ENCODE data around the gene COL5A1.
"Not testable (repeated sequence)": the region's sequence is repeated elsewhere in the genome, so short reads cannot be mapped to it uniquely, and the experiment has no call there.

The COL5A1 gene

GRCh38 chr9:134698111-134698510 lies 56.5 kb downstream of the COL5A1 start:
- no peaks in the 10 kb centered on the region for H3K27me3 Mint-ChIP-seq (ENCODE audit: low read depth)
- no peak overlapping the region for H3K27ac Mint-ChIP-seq
- peaks cover under 1% of the 10 kb centered on the region for H3K4me1 Mint-ChIP-seq (ENCODE audit: low read depth)
- no peak overlapping the region for H3K4me3 Mint-ChIP-seq
- no peaks in the 10 kb centered on the region for H3K9me3 Mint-ChIP-seq
- H3K36me3 Mint-ChIP-seq (ENCODE audit: low read depth) = no peaks in the 10 kb centered on the region

GRCh38 chr9:134698587-134699342 lies 57.2 kb downstream of the COL5A1 start:
- no peaks in the 10 kb centered on the region for H3K36me3 Mint-ChIP-seq (ENCODE audit: low read depth)
- H3K9me3 Mint-ChIP-seq = no peaks in the 10 kb centered on the region
- no peaks in the 10 kb centered on the region for H3K27me3 Mint-ChIP-seq (ENCODE audit: low read depth)
- no peak overlapping the region for H3K27ac Mint-ChIP-seq
- no peak overlapping the region for H3K4me3 Mint-ChIP-seq
- H3K4me1 Mint-ChIP-seq (ENCODE audit: low read depth) = no peaks in the 10 kb centered on the region

GRCh38 chr9:134699343-134699740 lies 57.7 kb downstream of the COL5A1 start:
- no peaks in the 10 kb centered on the region for H3K4me1 Mint-ChIP-seq (ENCODE audit: low read depth)
- no peaks in the 10 kb centered on the region for H3K9me3 Mint-ChIP-seq
- H3K4me3 Mint-ChIP-seq = no peak overlapping the region
- no peaks in the 10 kb centered on the region for H3K36me3 Mint-ChIP-seq (ENCODE audit: low read depth)
- H3K27me3 Mint-ChIP-seq (ENCODE audit: low read depth) = no peaks in the 10 kb centered on the region
- no peak overlapping the region for H3K27ac Mint-ChIP-seq

GRCh38 chr9:134700636-134701350 lies 59.2 kb downstream of the COL5A1 start:
- no peak overlapping the region for H3K4me3 Mint-ChIP-seq
- no peaks in the 10 kb centered on the region for H3K9me3 Mint-ChIP-seq
- no peak overlapping the region for H3K27ac Mint-ChIP-seq
- H3K36me3 Mint-ChIP-seq (ENCODE audit: low read depth) = no peaks in the 10 kb centered on the region
- no peaks in the 10 kb centered on the region for H3K27me3 Mint-ChIP-seq (ENCODE audit: low read depth)
- no peaks in the 10 kb centered on the region for H3K4me1 Mint-ChIP-seq (ENCODE audit: low read depth)

GRCh38 chr9:134701581-134702259 lies 60.1 kb downstream of the COL5A1 start:
- Mint-ChIP-seq H3K9me3 (no peaks in the 10 kb centered on the region), H3K4me3 (no peak overlapping the region), H3K27me3 (ENCODE audit: low read depth) (no peaks in the 10 kb centered on the region), H3K36me3 (ENCODE audit: low read depth) (no peaks in the 10 kb centered on the region), H3K4me1 (ENCODE audit: low read depth) (no peaks in the 10 kb centered on the region), H3K27ac (no peak overlapping the region)

- Mint-ChIP-seq H3K4me1 (ENCODE audit: low read depth) (no peaks in the 10 kb centered on the region), H3K9me3 (no peaks in the 10 kb centered on the region), H3K4me3 (no peak overlapping the region), H3K36me3 (ENCODE audit: low read depth) (no peaks in the 10 kb centered on the region), H3K27me3 (ENCODE audit: low read depth) (no peaks in the 10 kb centered on the region), H3K27ac (no peak overlapping the region)
These were observed 60.7 kb downstream of the COL5A1 start for GRCh38 chr9:134702291-134702690.

GRCh38 chr9:134703730-134704114 lies 62.1 kb downstream of the COL5A1 start:
- H3K27ac Mint-ChIP-seq; H3K9me3 Mint-ChIP-seq; H3K4me1 Mint-ChIP-seq (ENCODE audit: low read depth); H3K27me3 Mint-ChIP-seq (ENCODE audit: low read depth); H3K4me3 Mint-ChIP-seq; H3K36me3 Mint-ChIP-seq (ENCODE audit: low read depth): not testable (repeated sequence)

GRCh38 chr9:134704498-134704897 lies 62.9 kb downstream of the COL5A1 start:
- H3K27ac Mint-ChIP-seq = no peak overlapping the region
- no peaks in the 10 kb centered on the region for H3K27me3 Mint-ChIP-seq (ENCODE audit: low read depth)
- no peaks in the 10 kb centered on the region for H3K36me3 Mint-ChIP-seq (ENCODE audit: low read depth)

GRCh38 chr9:134705786-134706185 lies 64.2 kb downstream of the COL5A1 start:
- no peak overlapping the region for H3K27ac Mint-ChIP-seq
- no peaks in the 10 kb centered on the region for H3K27me3 Mint-ChIP-seq (ENCODE audit: low read depth)
- no peaks in the 10 kb centered on the region for H3K4me1 Mint-ChIP-seq (ENCODE audit: low read depth)
- H3K36me3 Mint-ChIP-seq (ENCODE audit: low read depth) = no peaks in the 10 kb centered on the region
- no peaks in the 10 kb centered on the region for H3K9me3 Mint-ChIP-seq
- H3K4me3 Mint-ChIP-seq = no peak overlapping the region

More at GRCh38 chr9:134704498-134704897, 62.9 kb downstream of the COL5A1 start:
- Mint-ChIP-seq H3K4me3 (no peak overlapping the region), H3K4me1 (ENCODE audit: low read depth) (no peaks in the 10 kb centered on the region), H3K9me3 (no peaks in the 10 kb centered on the region)

GRCh38 chr9:134706522-134706921 lies 64.9 kb downstream of the COL5A1 start:
- Mint-ChIP-seq H3K27me3 (ENCODE audit: low read depth) (no peaks in the 10 kb centered on the region), H3K4me3 (no peak overlapping the region), H3K27ac (no peak overlapping the region), H3K4me1 (ENCODE audit: low read depth) (no peaks in the 10 kb centered on the region), H3K36me3 (ENCODE audit: low read depth) (no peaks in the 10 kb centered on the region), H3K9me3 (no peaks in the 10 kb centered on the region)

GRCh38 chr9:134707031-134707680 lies 65.6 kb downstream of the COL5A1 start:
- H3K36me3 Mint-ChIP-seq (ENCODE audit: low read depth) = no peaks in the 10 kb centered on the region
- H3K27me3 Mint-ChIP-seq (ENCODE audit: low read depth) = no peaks in the 10 kb centered on the region
- no peak overlapping the region for H3K27ac Mint-ChIP-seq
- H3K9me3 Mint-ChIP-seq = no peaks in the 10 kb centered on the region
- H3K4me1 Mint-ChIP-seq (ENCODE audit: low read depth) = no peaks in the 10 kb centered on the region
- no peak overlapping the region for H3K4me3 Mint-ChIP-seq

GRCh38 chr9:134707731-134708671 lies 66.4 kb downstream of the COL5A1 start:
- no peaks in the 10 kb centered on the region for H3K36me3 Mint-ChIP-seq (ENCODE audit: low read depth)
- H3K4me3 Mint-ChIP-seq = no peak overlapping the region
- no peak overlapping the region for H3K27ac Mint-ChIP-seq
- no peaks in the 10 kb centered on the region for H3K27me3 Mint-ChIP-seq (ENCODE audit: low read depth)
- no peaks in the 10 kb centered on the region for H3K4me1 Mint-ChIP-seq (ENCODE audit: low read depth)
- peaks cover 1% of the 10 kb centered on the region for H3K9me3 Mint-ChIP-seq

GRCh38 chr9:134708672-134709038 lies 67.1 kb downstream of the COL5A1 start:
- Mint-ChIP-seq H3K27ac (no peak overlapping the region), H3K27me3 (ENCODE audit: low read depth) (no peaks in the 10 kb centered on the region), H3K9me3 (peaks cover 8% of the 10 kb centered on the region), H3K4me3 (no peak overlapping the region), H3K36me3 (ENCODE audit: low read depth) (no peaks in the 10 kb centered on the region), H3K4me1 (ENCODE audit: low read depth) (no peaks in the 10 kb centered on the region)
